ENCODE measurements around the gene VWCE. TPM values are rescaled to one million over a fixed set of nuclear protein-coding genes. Genes with fewer than 3 reads are reported as not detected.

Gene VWCE
- total and polyA plus RNA-seq, 11 donors: 0.17 to 1.7 (median 0.66) TPM; not detected in 1

GRCh38 chr11:61332281-61332796 is 37.2 kb upstream of the VWCE start:
- DNase-seq: no peak
- TF ChIP-seq POLR2A (IDR thresholded peaks at IDR 0.05) (no peak), CTCF (IDR thresholded peaks at IDR 0.05) (no peak)
- Histone ChIP-seq H3K27me3 (no peaks in the 10 kb centered on the region), H3K27ac (peak overlapping the region; percentile 81 to 96 (median 94)), H3K36me3 (peaks cover 0 to 39% (median 27%) of the 10 kb centered on the region in 9 donors), H3K9me3 (no peaks in the 10 kb centered on the region), H3K4me1 (peaks cover 0 to 58% (median 39%) of the 10 kb centered on the region in 12 donors), H3K4me3 (peak overlapping the region; percentile 77 to 100 (median 94))
- peak in 1 of 4 donors; percentile 0 for ATAC-seq
- WGBS, 4 donors: 0 to 1% (median 0%) methylated on average over 12 to 24 of the region's 24 CpGs
- intact Hi-C loops (cut with DNase I): loop anchor here in 2 of 10 donors (2.0 to 10.0 kb wide), 2 partner anchors 30 to 302 kb away; partner anchors contain the start of gene TMEM138 (in 1 of the 2)

GRCh38 chr11:61331651-61332050 is 36.5 kb upstream of the VWCE start:
- H3K27ac ChIP-seq: peak overlapping the region in 2 of 12 donors; percentile 93 to 95
- ATAC-seq (no peak), DNase-seq (no peak)
- H3K36me3 ChIP-seq: peaks cover 0 to 46% (median 34%) of the 10 kb centered on the region in 9 donors
- no peaks in the 10 kb centered on the region for H3K27me3 ChIP-seq
- peak overlapping the region in 11 of 12 donors; percentile 77 to 100 (median 94) for H3K4me3 ChIP-seq
- TF ChIP-seq CTCF (IDR thresholded peaks at IDR 0.05) (no peak), POLR2A (IDR thresholded peaks at IDR 0.05) (no peak)
- WGBS, 4 donors: 61 to 66% (median 62%) methylated on average over 6 of the region's 6 CpGs
- intact Hi-C loops (cut with DNase I): loop anchor here in 2 of 10 donors (2.0 to 10.0 kb wide), 2 partner anchors 31 to 303 kb away; partner anchors contain the start of gene TMEM138 (in 1 of the 2)
- no peaks in the 10 kb centered on the region for H3K9me3 ChIP-seq
- peaks cover 0 to 59% (median 39%) of the 10 kb centered on the region in 12 donors for H3K4me1 ChIP-seq

- Histone ChIP-seq H3K27me3 (no peaks in the 10 kb centered on the region), H3K9me3 (no peaks in the 10 kb centered on the region), H3K4me3 (no peak overlapping the region), H3K4me1 (peaks cover 0 to 58% (median 33%) of the 10 kb centered on the region in 12 donors), H3K27ac (no peak overlapping the region), H3K36me3 (peaks cover 0 to 64% (median 51%) of the 10 kb centered on the region in 9 donors)
- ATAC-seq (no peak), DNase-seq (no peak)
- 93 to 96% (median 95%) methylated on average over 4 of the region's 4 CpGs for WGBS, 4 donors
- TF ChIP-seq CTCF (IDR thresholded peaks at IDR 0.05) (no peak), POLR2A (IDR thresholded peaks at IDR 0.05) (no peak)
- intact Hi-C loops (cut with DNase I): loop anchor here in 1 of 10 donors (10.0 kb wide), 1 partner anchor 305 kb away; no protein-coding TSS in a partner anchor
Observed at GRCh38 chr11:61329871-61330270, 34.8 kb upstream of the VWCE start.

GRCh38 chr11:61328351-61328750 is 33.2 kb upstream of the VWCE start:
- intact Hi-C loops (cut with DNase I): no loop called here
- H3K36me3 ChIP-seq: peaks cover 2 to 79% (median 67%) of the 10 kb centered on the region in 9 donors
- no peak overlapping the region for H3K4me3 ChIP-seq
- ATAC-seq (no peak), DNase-seq (no peak)
- no peaks in the 10 kb centered on the region for H3K9me3 ChIP-seq
- H3K27me3 ChIP-seq: no peaks in the 10 kb centered on the region
- TF ChIP-seq POLR2A (IDR thresholded peaks at IDR 0.05) (no peak), CTCF (IDR thresholded peaks at IDR 0.05) (no peak)
- H3K4me1 ChIP-seq: peaks cover 0 to 52% (median 26%) of the 10 kb centered on the region in 12 donors
- H3K27ac ChIP-seq: peak overlapping the region in 3 of 12 donors; percentile 6 to 19 (median 11)
- WGBS, 4 donors: 61 to 67% (median 63%) methylated on average over 9 of the region's 9 CpGs

All from heart left ventricle (tissue), 16 donors.